Tracheal epithelial cell (primary cell): Measurements from ENCODE around the gene GPX8. TPM values are rescaled to one million over a fixed set of nuclear protein-coding genes. Genes with fewer than 3 reads are reported as not detected.

ENCODE experiments used
- total RNA-seq: library from RNA; depleted of rRNA; stranded (reverse); fragments of >200 nt; gene quantifications from 2 replicates; pipeline ENCODE4 v1.2.1, GENCODE V29; 2014

GPX8 gene, protein sequence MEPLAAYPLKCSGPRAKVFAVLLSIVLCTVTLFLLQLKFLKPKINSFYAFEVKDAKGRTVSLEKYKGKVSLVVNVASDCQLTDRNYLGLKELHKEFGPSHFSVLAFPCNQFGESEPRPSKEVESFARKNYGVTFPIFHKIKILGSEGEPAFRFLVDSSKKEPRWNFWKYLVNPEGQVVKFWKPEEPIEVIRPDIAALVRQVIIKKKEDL
- 19.2 and 21.0 TPM in 2 replicates for total RNA-seq

DNA sequence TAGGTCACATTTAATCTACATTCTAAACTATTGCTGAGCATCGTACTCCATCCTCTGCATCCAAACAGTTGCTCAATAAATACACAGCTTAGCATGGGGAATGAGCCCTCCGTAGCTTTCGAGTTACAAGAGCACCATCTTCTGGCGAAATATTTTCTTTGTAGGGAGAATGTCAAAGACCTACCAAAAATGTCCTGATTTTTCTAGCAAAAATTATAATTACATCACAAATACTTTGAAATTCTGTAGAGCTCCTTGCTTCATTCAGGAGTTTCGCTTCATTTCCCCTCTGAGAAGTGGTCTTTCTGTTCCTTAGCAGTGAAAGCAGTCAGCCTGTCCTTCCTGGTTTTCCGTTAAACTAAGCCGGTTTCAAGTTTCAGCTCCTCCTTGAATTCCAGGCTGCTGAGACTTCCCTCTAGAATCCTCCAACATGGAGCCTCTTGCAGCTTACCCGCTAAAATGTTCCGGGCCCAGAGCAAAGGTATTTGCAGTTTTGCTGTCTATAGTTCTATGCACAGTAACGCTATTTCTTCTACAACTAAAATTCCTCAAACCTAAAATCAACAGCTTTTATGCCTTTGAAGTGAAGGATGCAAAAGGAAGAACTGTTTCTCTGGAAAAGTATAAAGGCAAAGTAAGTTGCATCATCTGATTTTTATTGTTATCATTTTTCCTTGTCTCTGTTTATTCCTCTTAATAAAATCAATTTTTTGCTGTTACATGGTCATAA is at the start of gene GPX8:
GPX8 (plus strand) TSS at position 409 of the 730 bp plus-strand sequence; CDS start at position 431, 22 bp downstream.

DNA sequence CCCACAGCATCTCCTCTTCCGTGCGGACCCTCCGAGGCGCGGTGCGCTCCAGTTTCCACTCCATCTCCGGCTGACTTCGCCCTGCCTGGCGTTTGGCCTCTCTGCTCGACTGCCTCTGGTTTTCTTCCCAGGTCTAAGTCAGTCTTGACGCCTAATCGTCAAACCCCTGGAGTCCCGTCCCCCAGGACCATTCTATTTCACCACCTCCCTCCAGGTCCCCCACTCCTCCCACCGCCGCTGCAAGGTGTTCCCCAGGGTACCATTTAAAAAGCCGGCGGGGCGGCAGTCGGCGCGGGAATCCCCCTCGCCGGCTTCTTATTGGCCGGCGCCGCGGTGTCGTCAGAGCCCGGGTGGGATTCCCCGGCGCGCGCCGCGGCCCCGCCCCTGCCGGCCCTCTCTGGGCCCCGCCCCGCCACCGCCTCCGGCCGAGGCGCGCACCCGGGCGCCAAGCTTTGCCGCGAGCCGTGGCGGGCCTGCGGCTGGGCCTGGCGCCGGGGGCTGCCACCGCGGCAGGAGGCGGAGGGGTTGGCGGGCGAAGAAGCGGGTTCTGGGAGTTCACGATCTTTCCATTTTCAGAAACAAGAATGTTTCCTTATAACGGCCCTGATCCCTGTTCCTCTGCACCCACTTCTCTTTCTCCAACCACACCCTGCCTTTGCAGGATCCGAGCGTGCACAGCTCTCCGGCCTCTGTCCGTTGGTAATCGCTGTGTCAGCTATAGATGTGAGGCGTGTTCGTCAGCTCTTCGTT is 13.1 kb downstream of the GPX8 start, which contains the start of gene CDC20B:
CDC20B (minus strand) TSS at position 241 of the 750 bp plus-strand sequence; CDS start at position 64, 177 bp downstream.

Other genes starting within 250 kb of the GPX8 start
- gene ESM1, start 174.6 kb upstream of the GPX8 start, total RNA-seq, result not detected in 2 replicates
- gene GZMK, start 135.9 kb upstream of the GPX8 start, total RNA-seq, result not detected in 2 replicates
- not detected in 2 replicates for gene GZMA, start 57.5 kb upstream of the GPX8 start, total RNA-seq
- gene CDC20B, start 13.0 kb downstream of the GPX8 start, total RNA-seq, result not detected in 2 replicates
- gene MCIDAS, start 67.1 kb downstream of the GPX8 start, total RNA-seq, result 0.48 TPM in 1 of 2 replicates, not detected in the other
- 1.2 and 7.2 TPM in 2 replicates for gene CCNO, start 73.4 kb downstream of the GPX8 start, total RNA-seq
- 20.5 and 30.9 TPM in 2 replicates for gene DHX29, start 147.5 kb downstream of the GPX8 start, total RNA-seq
- 108 and 114 TPM in 2 replicates for gene MTREX, start 147.8 kb downstream of the GPX8 start, total RNA-seq